H1 (cell line): Measurements from ENCODE around the gene MAOA. TPM values are rescaled to one million over a fixed set of nuclear protein-coding genes. Genes with fewer than 3 reads are reported as not detected.

Experiments
- GTF2F1 ChIP-seq: IDR thresholded peaks from 2 replicates; pipeline ENCODE4 v1.6.1; 2012; ENCODE audit warnings: low read depth, low read length, improper control_type of control experiment, borderline replicate concordance
- NRF1 ChIP-seq: IDR thresholded peaks from 2 replicates; pipeline ENCODE4 v1.6.1; 2011; ENCODE audit warnings: mild to moderate bottlenecking, low read depth, low read length, improper control_type of control experiment
- RXRA ChIP-seq: IDR thresholded peaks from 2 replicates; pipeline ENCODE4 v1.6.1; 2011; ENCODE audit warnings: low read depth, mild to moderate bottlenecking, low read length, moderate library complexity; ENCODE audit not compliant: insufficient read depth
- TAF1 ChIP-seq: IDR thresholded peaks from 2 replicates; pipeline ENCODE4 v1.6.1; 2011; ENCODE audit warnings: mild to moderate bottlenecking, low read depth, low read length
- polyA plus RNA-seq, 7 experiments: library from polyadenylated mRNA; depleted of rRNA in 3 of 7; stranded (reverse) in 5 of 7; unstranded in 2 of 7; fragments of >200 nt in 5 of 7; fragments of 200-250 nt in 2 of 7; gene quantifications; 1 replicate in 5 of 7; 2 replicates in 1 of 7; 4 replicates in 1 of 7; pipeline versions ENCODE4 v1.2.1 to v1.2.3, GENCODE V29; 2011 to 2013; ENCODE audit warnings: missing spikeins in 2 of 7, mixed read lengths in 2 of 7
- total RNA-seq: library from RNA; stranded (reverse); fragmentation: NEBNext Ultra II Directional; extraction: Animal tissue kit (Norgen Biotek cat#: 25700); gene quantifications from 2 replicates; pipeline ENCODE4 v1.2.1, GENCODE V29; 2021

MAOA gene
- total and polyA plus RNA-seq, 2 of the 8 experiments (the other 6 are each of a cell fraction or from before 2014, with no cell fraction given): 2.6 to 8.2 TPM

DNA sequence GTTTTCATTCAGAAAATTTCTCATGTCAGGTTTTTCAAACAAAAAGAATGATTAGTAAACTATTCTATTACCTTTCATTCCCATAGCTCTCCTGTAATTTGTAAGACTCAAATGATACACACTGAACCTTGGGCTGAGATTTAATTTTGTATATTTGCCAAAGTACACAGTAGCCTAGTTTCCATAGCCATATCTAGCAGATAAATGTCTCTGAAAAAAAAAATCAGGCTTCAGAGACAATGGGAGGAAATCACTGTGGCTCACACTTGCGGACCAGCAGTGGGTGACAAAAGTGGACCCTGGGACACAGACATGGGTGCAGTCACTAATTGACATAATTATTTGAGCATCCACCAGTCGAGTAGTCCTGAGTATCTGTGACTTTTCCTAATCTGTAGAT, 46.6 kb downstream of the MAOA start (continued):
- TF ChIP-seq GTF2F1 (no peak), NRF1 (no peak), RXRA (no peak), TAF1 (no peak)
